Measurements from ENCODE around the gene FAM47E. TPM values are rescaled to one million over a fixed set of nuclear protein-coding genes. Genes with fewer than 3 reads are reported as not detected.

FAM47E gene
- total and polyA plus RNA-seq, 11 donors: 0.36 to 4.9 (median 2.5) TPM

DNA sequence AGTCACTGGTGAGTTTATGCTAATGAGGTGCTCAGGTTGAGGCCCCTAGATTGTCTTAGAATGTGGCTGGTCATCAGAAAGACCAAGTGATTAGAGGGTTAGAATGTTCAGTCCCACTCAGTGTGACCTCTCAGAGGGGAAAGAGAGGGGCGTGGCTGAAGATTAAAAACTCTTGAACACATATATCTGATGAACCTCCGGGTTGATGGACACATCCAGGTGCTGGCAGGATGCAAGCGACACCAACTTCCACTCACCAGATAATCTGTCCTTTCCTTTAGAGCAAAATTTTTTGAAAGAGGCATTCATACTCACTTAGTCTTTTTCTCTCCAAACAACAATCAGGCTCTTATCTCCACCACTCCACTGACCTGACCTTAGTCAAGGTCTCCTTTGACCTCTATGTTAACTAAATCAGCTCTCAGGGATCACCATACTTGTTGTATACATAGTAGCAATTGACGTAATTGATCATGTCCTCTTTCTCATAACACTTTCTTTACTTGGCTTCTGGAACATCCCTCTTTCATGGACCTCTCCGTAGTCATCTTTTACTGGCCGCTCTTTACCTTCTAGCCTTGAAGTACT lies 14.2 kb downstream of the FAM47E start:
- no peak for DNase-seq
- Histone ChIP-seq H3K4me1 (peaks cover 0 to 6% (median 0%) of the 10 kb centered on the region in 12 donors), H3K4me3 (no peak overlapping the region), H3K27ac (no peak overlapping the region), H3K9me3 (no peaks in the 10 kb centered on the region), H3K36me3 (peaks cover 0 to 5% (median 0%) of the 10 kb centered on the region in 9 donors), H3K27me3 (no peaks in the 10 kb centered on the region)
- no peak for ATAC-seq
- intact Hi-C loops (cut with DNase I): no loop called here
- WGBS, 4 donors: 82 to 86% (median 83%) methylated on average over 6 of the region's 6 CpGs
- no peak for TF ChIP-seq POLR2A (IDR thresholded peaks at IDR 0.05)
- TF ChIP-seq, protein P1, sequence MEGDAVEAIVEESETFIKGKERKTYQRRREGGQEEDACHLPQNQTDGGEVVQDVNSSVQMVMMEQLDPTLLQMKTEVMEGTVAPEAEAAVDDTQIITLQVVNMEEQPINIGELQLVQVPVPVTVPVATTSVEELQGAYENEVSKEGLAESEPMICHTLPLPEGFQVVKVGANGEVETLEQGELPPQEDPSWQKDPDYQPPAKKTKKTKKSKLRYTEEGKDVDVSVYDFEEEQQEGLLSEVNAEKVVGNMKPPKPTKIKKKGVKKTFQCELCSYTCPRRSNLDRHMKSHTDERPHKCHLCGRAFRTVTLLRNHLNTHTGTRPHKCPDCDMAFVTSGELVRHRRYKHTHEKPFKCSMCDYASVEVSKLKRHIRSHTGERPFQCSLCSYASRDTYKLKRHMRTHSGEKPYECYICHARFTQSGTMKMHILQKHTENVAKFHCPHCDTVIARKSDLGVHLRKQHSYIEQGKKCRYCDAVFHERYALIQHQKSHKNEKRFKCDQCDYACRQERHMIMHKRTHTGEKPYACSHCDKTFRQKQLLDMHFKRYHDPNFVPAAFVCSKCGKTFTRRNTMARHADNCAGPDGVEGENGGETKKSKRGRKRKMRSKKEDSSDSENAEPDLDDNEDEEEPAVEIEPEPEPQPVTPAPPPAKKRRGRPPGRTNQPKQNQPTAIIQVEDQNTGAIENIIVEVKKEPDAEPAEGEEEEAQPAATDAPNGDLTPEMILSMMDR (IDR thresholded peaks at IDR 0.05): no peak

GRCh38 chr4:76266627-76267026 lies 15.1 kb downstream of the FAM47E start:
- no peak for TF ChIP-seq POLR2A (IDR thresholded peaks at IDR 0.05)
- TF ChIP-seq, protein P1 (IDR thresholded peaks at IDR 0.05): no peak
- H3K9me3 ChIP-seq: no peaks in the 10 kb centered on the region
- 61 to 79% (median 65%) methylated on average over 3 of the region's 3 CpGs for WGBS, 4 donors
- intact Hi-C loops (cut with DNase I): no loop called here
- peaks cover 0 to 6% (median 0%) of the 10 kb centered on the region in 12 donors for H3K4me1 ChIP-seq
- DNase-seq (no peak), ATAC-seq (peak; percentile 42 to 84 (median 52))
- no peak overlapping the region for H3K4me3 ChIP-seq
- peaks cover 0 to 5% (median 0%) of the 10 kb centered on the region in 9 donors for H3K36me3 ChIP-seq
- H3K27me3 ChIP-seq: no peaks in the 10 kb centered on the region
- no peak overlapping the region for H3K27ac ChIP-seq

DNA sequence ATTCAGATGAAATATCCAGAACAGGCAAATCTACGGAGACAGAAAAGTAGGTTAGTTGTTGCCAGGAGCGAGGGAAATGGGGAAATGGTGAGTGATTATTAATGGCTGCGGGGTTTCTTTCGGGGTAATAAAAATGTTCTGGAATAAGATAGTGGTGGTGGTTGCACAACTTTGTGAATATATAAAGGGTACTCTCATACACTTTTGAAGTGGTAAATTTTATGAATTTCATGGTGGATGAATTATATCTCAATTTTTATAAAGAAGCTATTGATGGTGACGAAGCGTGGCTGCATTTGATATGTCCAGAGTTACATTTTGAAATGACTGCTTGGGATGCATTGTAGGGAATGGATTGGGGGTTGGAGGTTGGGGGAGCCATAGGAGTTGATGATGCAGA lies 16.3 kb downstream of the FAM47E start:
- no peaks in the 10 kb centered on the region for H3K9me3 ChIP-seq
- H3K4me1 ChIP-seq: peaks cover 0 to 6% (median 0%) of the 10 kb centered on the region in 12 donors
- WGBS, 4 donors: 94 to 98% (median 96%) methylated on average over 6 of the region's 6 CpGs
- ATAC-seq: no peak
- H3K4me3 ChIP-seq: no peak overlapping the region
- intact Hi-C loops (cut with DNase I): no loop called here
- H3K27ac ChIP-seq: no peak overlapping the region
- H3K27me3 ChIP-seq: no peaks in the 10 kb centered on the region
- H3K36me3 ChIP-seq: peaks cover 0 to 5% (median 0%) of the 10 kb centered on the region in 9 donors
- TF ChIP-seq POLR2A (IDR thresholded peaks at IDR 0.05): no peak
- TF ChIP-seq, protein P1 (IDR thresholded peaks at IDR 0.05): no peak
- DNase-seq: no peak

- Histone ChIP-seq H3K36me3 (no peaks in the 10 kb centered on the region), H3K27me3 (no peaks in the 10 kb centered on the region), H3K4me1 (peaks cover 0 to 6% (median 0%) of the 10 kb centered on the region in 12 donors), H3K27ac (no peak overlapping the region), H3K9me3 (no peaks in the 10 kb centered on the region), H3K4me3 (no peak overlapping the region)
- DNase-seq (no peak), ATAC-seq (no peak)
- intact Hi-C loops (cut with DNase I): loop anchor here in 1 of 10 donors (10.0 kb wide), 1 partner anchor 106 kb away; no protein-coding TSS in a partner anchor
- TF ChIP-seq POLR2A (IDR thresholded peaks at IDR 0.05): no peak
- TF ChIP-seq, protein P1 (IDR thresholded peaks at IDR 0.05): no peak
- WGBS, 4 donors: 79 to 88% (median 84%) methylated on average over 11 of the region's 11 CpGs
Measured at GRCh38 chr4:76270244-76271175, 19.0 kb downstream of the FAM47E start.

Measured in heart left ventricle (tissue), 16 donors.